Neuron (in vitro differentiated cells): Measurements from ENCODE around the gene SMCHD1.
"Not testable (repeated sequence)": the region's sequence is repeated elsewhere in the genome, so short reads cannot be mapped to it uniquely, and the experiment has no call there.

Experiments
- H2AFZ ChIP-seq: one replicate; pipeline ENCODE4 v1.6.1; 2013; ENCODE audit warnings: low read depth, mild to moderate bottlenecking, inconsistent platforms, low read length, moderate library complexity
- H3K27me3 ChIP-seq: one replicate; pipeline ENCODE4 v1.6.1; 2013; ENCODE audit warnings: low read length; ENCODE audit not compliant: insufficient read depth
- H3K36me3 ChIP-seq: one replicate; pipeline ENCODE4 v1.6.1; 2013; ENCODE audit warnings: low read length; ENCODE audit not compliant: insufficient read depth
- H3K4me1 ChIP-seq: one replicate; pipeline ENCODE4 v1.6.1; 2013; ENCODE audit warnings: low read length; ENCODE audit not compliant: insufficient read depth
- H3K4me3 ChIP-seq: 2 replicates; pipeline ENCODE4 v1.5.1; 2013; ENCODE audit warnings: mild to moderate bottlenecking, low read length, moderate library complexity
- H3K9me3 ChIP-seq: one replicate; pipeline ENCODE4 v1.6.1; 2013; ENCODE audit warnings: low read length

SMCHD1 gene

DNA sequence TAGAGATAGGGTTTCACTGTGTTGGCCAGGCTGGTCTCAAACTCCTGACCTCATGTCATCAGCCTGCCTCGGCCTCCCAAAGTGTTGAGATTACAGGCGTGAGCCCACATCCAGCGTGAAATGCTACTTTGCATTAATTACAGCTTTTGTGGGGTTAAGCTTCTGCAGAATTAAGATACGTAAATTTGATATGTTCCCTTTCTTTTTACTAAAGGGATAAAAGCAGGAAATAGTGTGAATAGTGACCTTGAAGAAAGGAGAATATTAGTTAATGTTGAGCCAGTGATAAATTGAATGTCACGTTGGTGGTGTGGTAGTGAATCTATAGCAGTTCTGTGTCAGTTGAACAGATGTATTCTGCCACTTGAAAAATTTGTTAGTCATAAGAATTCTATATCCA lies 16.9 kb downstream of the SMCHD1 start:
- Histone ChIP-seq H3K27me3 (no peaks in the 10 kb centered on the region), H2AFZ (no peak overlapping the region), H3K4me1 (no peaks in the 10 kb centered on the region), H3K4me3 (no peak overlapping the region), H3K9me3 (peaks cover 7% of the 10 kb centered on the region), H3K36me3 (peaks cover 85% of the 10 kb centered on the region)

GRCh38 chr18:2672872-2673271 lies 17.3 kb downstream of the SMCHD1 start:
- Histone ChIP-seq H3K36me3 (peaks cover 86% of the 10 kb centered on the region), H3K4me3 (no peak overlapping the region), H3K9me3 (peaks cover 7% of the 10 kb centered on the region), H2AFZ (no peak overlapping the region), H3K27me3 (no peaks in the 10 kb centered on the region), H3K4me1 (no peaks in the 10 kb centered on the region)

GRCh38 chr18:2678933-2679332 lies 23.4 kb downstream of the SMCHD1 start:
- not testable (repeated sequence) for H3K9me3 ChIP-seq, H3K27me3 ChIP-seq, H3K4me3 ChIP-seq, H2AFZ ChIP-seq, H3K4me1 ChIP-seq
- peaks cover 60% of the 10 kb centered on the region for H3K36me3 ChIP-seq

DNA sequence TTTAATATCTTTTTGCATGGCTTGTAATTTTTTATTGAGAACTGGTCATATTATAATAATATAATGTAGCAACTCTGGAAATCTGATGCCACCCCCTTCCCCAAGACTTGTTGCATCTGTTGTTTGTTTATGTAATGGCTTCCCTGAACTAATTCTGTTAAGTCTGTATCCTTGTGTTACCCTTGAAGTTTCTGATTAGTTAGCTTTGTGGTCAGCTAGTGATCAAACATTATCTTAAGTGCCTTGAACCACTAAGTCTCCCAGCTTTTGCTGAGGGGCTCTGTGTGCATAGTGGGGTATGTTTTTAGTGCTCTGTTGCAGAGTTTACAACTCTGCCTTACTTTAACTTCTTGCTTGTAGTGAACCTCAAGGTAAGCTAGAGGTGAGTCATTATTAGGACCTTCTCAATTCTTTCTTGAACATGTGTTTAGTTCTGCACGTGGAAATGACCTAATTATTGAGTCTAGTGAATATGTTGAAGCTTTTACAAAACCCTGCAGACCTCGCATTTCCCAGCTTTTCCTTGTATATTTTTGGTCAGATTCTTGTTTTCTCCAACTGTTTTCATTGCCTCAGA lies 24.8 kb downstream of the SMCHD1 start:
- no peaks in the 10 kb centered on the region for H3K9me3 ChIP-seq
- H3K27me3 ChIP-seq = no peaks in the 10 kb centered on the region
- no peak overlapping the region for H3K4me3 ChIP-seq
- no peak overlapping the region for H2AFZ ChIP-seq
- H3K36me3 ChIP-seq = peaks cover 56% of the 10 kb centered on the region
- no peaks in the 10 kb centered on the region for H3K4me1 ChIP-seq

DNA sequence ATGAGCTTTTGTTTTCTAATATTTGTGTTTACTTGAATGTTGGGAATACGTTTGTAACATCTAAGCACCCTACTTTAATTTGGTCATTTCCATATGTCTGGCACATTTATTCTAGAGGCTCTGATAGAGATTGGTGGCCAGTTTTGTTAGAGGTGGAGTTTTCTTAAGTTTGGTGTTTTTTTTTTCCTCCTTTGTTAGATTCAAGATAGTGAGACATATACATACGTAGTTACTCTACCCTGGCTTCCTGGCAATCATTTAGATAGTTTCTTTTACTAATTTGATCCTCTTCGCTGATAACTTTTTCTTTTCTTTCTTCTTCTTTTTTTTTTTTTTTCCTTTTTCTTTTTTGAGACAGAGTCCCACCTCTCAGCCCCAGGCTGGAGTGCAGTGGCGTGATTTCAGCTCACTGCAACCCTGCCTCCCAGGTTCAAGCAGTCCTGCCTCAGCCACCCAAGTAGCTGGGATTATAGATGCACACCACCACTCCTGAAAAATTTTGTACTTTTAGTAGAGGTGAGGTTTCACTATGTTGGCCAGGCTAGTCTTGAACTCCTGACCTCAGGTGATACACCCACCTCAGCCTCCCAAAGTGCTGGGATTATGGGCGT lies 26.6 kb downstream of the SMCHD1 start:
- Histone ChIP-seq H3K9me3 (peaks cover 9% of the 10 kb centered on the region), H3K27me3 (no peaks in the 10 kb centered on the region), H3K4me3 (no peak overlapping the region), H2AFZ (no peak overlapping the region), H3K36me3 (peaks cover 54% of the 10 kb centered on the region), H3K4me1 (no peaks in the 10 kb centered on the region)

DNA sequence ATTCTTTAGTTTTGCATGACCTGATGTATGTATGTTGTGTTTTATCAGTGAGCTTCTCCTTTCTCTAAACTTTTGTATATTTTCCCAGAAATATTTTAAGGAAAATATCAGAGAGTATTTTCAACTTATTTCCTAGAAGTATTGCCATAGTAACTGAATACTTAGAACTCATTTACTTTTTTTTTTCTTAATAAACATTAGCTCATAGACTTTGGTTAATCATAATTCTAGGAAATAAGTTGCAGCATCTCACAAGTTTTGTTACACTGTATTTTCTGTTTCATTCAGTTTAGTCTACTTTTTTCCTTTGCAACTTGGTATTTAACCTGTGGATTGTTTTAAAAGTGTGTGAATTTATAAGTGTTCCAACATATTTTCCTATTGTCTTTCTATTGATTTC lies 27.5 kb downstream of the SMCHD1 start:
- no peaks in the 10 kb centered on the region for H3K4me1 ChIP-seq
- H3K4me3 ChIP-seq = no peak overlapping the region
- peaks cover 58% of the 10 kb centered on the region for H3K36me3 ChIP-seq
- no peaks in the 10 kb centered on the region for H3K27me3 ChIP-seq
- H3K9me3 ChIP-seq = peaks cover 12% of the 10 kb centered on the region
- no peak overlapping the region for H2AFZ ChIP-seq

- Histone ChIP-seq H3K4me3 (no peak overlapping the region), H3K9me3 (peaks cover 12% of the 10 kb centered on the region), H2AFZ (no peak overlapping the region), H3K4me1 (no peaks in the 10 kb centered on the region), H3K27me3 (no peaks in the 10 kb centered on the region), H3K36me3 (peaks cover 70% of the 10 kb centered on the region)
Observed at GRCh38 chr18:2686349-2686968, 30.9 kb downstream of the SMCHD1 start.

GRCh38 chr18:2687390-2688001 lies 32.0 kb downstream of the SMCHD1 start:
- no peaks in the 10 kb centered on the region for H3K27me3 ChIP-seq
- no peak overlapping the region for H2AFZ ChIP-seq
- H3K9me3 ChIP-seq = peaks cover 12% of the 10 kb centered on the region
- H3K4me1 ChIP-seq = no peaks in the 10 kb centered on the region
- peaks cover 77% of the 10 kb centered on the region for H3K36me3 ChIP-seq
- H3K4me3 ChIP-seq = no peak overlapping the region

DNA sequence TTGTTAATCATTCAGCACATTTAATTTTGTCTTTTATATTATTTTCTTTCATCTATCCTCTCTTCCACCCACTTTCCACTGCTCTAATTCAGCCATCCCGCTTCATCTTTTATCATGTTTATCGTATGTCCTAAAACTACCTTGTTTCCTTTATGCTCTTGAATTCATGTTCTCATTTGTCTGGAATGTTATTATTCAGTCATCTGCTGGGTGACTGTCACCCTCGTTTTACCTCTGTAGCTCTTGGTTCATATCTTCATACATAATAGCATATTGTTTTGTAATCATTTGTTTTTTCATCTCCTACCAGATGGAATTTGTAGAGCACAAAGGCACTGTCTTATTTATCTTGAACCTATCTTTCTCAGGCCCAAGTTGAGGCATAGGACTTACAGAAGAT lies 37.0 kb downstream of the SMCHD1 start:
- Histone ChIP-seq H3K9me3 (no peaks in the 10 kb centered on the region), H3K4me3 (no peak overlapping the region), H3K4me1 (no peaks in the 10 kb centered on the region), H3K36me3 (peaks cover 83% of the 10 kb centered on the region), H2AFZ (no peak overlapping the region), H3K27me3 (no peaks in the 10 kb centered on the region)

GRCh38 chr18:2697184-2697583 lies 41.7 kb downstream of the SMCHD1 start:
- Histone ChIP-seq H3K36me3 (peaks cover 82% of the 10 kb centered on the region), H3K4me1 (no peaks in the 10 kb centered on the region), H3K4me3 (no peak overlapping the region), H3K27me3 (no peaks in the 10 kb centered on the region), H2AFZ (no peak overlapping the region), H3K9me3 (no peaks in the 10 kb centered on the region)

- no peaks in the 10 kb centered on the region for H3K4me1 ChIP-seq
- H3K9me3 ChIP-seq = no peaks in the 10 kb centered on the region
- H3K36me3 ChIP-seq = peaks cover 83% of the 10 kb centered on the region
- no peak overlapping the region for H2AFZ ChIP-seq
- no peaks in the 10 kb centered on the region for H3K27me3 ChIP-seq
- H3K4me3 ChIP-seq = no peak overlapping the region
Observed at GRCh38 chr18:2699001-2699400, 43.5 kb downstream of the SMCHD1 start.

DNA sequence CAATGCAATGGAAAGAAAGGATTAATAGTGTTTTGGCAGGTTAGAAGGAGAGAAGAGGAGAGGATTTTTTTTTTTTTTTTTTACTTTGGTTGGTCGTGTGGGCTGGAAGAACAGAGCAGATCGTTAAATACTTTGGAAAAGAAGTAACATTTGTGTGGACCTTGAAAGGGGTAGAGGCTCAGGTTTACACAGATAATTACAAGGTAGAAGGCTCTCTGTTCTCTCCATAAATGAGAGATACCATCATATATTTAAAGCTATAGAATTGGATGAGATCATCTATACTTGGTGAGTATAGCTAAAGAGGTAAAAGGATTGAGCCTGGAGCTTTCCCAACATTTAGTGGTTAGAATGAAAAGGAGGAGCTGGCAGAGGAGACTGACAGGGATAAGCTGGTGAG lies 49.0 kb downstream of the SMCHD1 start:
- H3K27me3 ChIP-seq = no peaks in the 10 kb centered on the region
- no peaks in the 10 kb centered on the region for H3K9me3 ChIP-seq
- H2AFZ ChIP-seq = no peak overlapping the region
- H3K4me3 ChIP-seq = no peak overlapping the region
- peaks cover 88% of the 10 kb centered on the region for H3K36me3 ChIP-seq
- H3K4me1 ChIP-seq = no peaks in the 10 kb centered on the region

DNA sequence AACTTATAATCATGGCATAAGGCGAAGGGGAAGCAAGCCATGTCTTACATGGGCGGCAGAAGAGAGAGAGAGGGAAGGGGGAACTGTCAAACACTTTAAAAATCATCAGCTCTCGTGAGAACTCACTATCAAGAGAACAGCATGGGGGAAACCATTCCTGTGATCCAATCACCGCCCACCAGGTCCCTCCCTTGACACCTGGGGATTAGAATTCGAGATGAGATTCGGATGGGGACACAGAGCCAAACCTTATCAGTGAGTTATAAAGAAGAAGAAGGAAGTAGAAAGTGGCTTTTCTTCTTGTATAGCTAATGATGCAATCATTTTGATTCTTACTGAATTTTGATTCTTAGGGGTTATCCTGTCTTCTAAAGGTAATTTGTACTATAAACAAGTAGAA lies 51.4 kb downstream of the SMCHD1 start:
- Histone ChIP-seq H3K4me3 (no peak overlapping the region), H2AFZ (no peak overlapping the region), H3K27me3 (no peaks in the 10 kb centered on the region), H3K9me3 (peaks cover 3% of the 10 kb centered on the region), H3K36me3 (peaks cover 90% of the 10 kb centered on the region), H3K4me1 (no peaks in the 10 kb centered on the region)
